HL-60 (cell line): ENCODE data around the gene ZG16.

Source experiments
- GABPA ChIP-seq: IDR thresholded peaks from 2 replicates; pipeline ENCODE4 v1.6.1; 2012; ENCODE audit warnings: low read depth
- POLR2AphosphoS5 ChIP-seq: IDR thresholded peaks from 2 replicates; pipeline ENCODE4 v1.6.1; 2012; ENCODE audit warnings: low read depth
- TF ChIP-seq, protein P1 (sequence below): IDR thresholded peaks from one replicate; pipeline ENCODE4 v1.5.1; 2011; ENCODE audit warnings: low read length, control low read depth, inconsistent platforms; ENCODE audit not compliant: insufficient read depth
- TF ChIP-seq, protein P2 (sequence below): IDR thresholded peaks from 2 replicates; pipeline ENCODE4 v1.6.1; 2012; ENCODE audit warnings: low read depth; ENCODE audit not compliant: insufficient replicate concordance

- TF ChIP-seq POLR2AphosphoS5, result no peak
- TF ChIP-seq, protein P1, sequence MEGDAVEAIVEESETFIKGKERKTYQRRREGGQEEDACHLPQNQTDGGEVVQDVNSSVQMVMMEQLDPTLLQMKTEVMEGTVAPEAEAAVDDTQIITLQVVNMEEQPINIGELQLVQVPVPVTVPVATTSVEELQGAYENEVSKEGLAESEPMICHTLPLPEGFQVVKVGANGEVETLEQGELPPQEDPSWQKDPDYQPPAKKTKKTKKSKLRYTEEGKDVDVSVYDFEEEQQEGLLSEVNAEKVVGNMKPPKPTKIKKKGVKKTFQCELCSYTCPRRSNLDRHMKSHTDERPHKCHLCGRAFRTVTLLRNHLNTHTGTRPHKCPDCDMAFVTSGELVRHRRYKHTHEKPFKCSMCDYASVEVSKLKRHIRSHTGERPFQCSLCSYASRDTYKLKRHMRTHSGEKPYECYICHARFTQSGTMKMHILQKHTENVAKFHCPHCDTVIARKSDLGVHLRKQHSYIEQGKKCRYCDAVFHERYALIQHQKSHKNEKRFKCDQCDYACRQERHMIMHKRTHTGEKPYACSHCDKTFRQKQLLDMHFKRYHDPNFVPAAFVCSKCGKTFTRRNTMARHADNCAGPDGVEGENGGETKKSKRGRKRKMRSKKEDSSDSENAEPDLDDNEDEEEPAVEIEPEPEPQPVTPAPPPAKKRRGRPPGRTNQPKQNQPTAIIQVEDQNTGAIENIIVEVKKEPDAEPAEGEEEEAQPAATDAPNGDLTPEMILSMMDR, result no peak
- no peak for TF ChIP-seq GABPA
- TF ChIP-seq, protein P2, sequence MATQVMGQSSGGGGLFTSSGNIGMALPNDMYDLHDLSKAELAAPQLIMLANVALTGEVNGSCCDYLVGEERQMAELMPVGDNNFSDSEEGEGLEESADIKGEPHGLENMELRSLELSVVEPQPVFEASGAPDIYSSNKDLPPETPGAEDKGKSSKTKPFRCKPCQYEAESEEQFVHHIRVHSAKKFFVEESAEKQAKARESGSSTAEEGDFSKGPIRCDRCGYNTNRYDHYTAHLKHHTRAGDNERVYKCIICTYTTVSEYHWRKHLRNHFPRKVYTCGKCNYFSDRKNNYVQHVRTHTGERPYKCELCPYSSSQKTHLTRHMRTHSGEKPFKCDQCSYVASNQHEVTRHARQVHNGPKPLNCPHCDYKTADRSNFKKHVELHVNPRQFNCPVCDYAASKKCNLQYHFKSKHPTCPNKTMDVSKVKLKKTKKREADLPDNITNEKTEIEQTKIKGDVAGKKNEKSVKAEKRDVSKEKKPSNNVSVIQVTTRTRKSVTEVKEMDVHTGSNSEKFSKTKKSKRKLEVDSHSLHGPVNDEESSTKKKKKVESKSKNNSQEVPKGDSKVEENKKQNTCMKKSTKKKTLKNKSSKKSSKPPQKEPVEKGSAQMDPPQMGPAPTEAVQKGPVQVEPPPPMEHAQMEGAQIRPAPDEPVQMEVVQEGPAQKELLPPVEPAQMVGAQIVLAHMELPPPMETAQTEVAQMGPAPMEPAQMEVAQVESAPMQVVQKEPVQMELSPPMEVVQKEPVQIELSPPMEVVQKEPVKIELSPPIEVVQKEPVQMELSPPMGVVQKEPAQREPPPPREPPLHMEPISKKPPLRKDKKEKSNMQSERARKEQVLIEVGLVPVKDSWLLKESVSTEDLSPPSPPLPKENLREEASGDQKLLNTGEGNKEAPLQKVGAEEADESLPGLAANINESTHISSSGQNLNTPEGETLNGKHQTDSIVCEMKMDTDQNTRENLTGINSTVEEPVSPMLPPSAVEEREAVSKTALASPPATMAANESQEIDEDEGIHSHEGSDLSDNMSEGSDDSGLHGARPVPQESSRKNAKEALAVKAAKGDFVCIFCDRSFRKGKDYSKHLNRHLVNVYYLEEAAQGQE, result no peak
Measured at GRCh38 chr16:29766571-29766970, 11.5 kb upstream of the ZG16 start.
